GM20431 (cell line): ENCODE data around the gene PLEKHG2.

Experiments
- in situ Hi-C: fragments of 300-500 bp; cut with MseI, MboI; formaldehyde crosslinking; loops from one replicate; pipeline ENCODE4 v1.15.0; 2020; ENCODE audit warnings: low sequenced_read_pairs; ENCODE audit not compliant: unreplicated experiment

Gene PLEKHG2

DNA sequence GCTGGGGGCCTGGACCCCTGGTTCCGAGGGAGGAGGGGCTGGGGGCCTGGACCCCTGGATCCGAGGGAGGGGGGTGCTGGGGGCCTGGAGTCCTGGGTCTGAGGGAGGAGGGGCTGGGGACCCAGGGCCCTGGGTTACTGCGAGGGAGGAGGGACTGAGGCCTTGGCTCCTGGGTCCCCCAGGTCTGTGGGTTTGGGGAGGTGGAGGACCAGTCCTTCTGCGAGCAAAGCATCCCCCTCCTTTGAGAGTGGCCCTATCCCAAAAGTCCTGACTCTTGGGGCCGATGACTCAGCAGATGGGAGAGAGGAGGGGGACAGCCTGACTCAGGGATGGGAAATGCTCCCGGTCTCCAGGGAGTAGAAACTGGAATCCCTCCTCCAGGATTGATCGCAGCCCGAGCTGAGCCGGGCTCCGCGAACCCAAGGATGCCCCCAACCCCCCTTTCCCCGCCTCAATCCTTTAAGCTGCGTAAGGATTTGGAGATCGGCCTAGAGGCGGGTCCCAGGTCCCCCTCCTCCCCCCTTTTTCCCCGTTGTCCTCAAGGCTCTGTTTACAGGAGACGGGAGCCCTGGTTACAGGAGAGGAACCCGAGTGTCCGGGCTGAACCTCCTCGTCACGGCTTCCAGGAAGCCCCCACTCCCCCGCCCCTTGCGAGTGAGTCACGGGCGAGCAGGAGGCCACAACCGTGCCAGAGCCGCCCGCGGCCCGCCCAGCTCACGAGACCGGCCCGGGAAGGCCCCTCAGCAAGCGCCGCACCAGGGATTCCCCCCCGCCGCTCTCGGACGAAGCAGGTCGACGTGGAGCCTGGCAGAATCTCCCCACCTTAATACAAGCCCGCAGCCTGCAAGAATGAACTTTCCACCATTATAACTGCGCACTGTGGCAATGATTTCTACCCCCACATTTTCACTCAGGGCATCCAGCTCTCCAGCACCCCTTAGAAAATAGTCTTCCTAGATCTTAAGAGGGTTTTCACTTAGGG lies 8.8 kb upstream of the PLEKHG2 start:
- in situ Hi-C loops, result no loop called here

- in situ Hi-C loops, result no loop called here
Measured at GRCh38 chr19:39405261-39405957, 7.1 kb upstream of the PLEKHG2 start.

DNA sequence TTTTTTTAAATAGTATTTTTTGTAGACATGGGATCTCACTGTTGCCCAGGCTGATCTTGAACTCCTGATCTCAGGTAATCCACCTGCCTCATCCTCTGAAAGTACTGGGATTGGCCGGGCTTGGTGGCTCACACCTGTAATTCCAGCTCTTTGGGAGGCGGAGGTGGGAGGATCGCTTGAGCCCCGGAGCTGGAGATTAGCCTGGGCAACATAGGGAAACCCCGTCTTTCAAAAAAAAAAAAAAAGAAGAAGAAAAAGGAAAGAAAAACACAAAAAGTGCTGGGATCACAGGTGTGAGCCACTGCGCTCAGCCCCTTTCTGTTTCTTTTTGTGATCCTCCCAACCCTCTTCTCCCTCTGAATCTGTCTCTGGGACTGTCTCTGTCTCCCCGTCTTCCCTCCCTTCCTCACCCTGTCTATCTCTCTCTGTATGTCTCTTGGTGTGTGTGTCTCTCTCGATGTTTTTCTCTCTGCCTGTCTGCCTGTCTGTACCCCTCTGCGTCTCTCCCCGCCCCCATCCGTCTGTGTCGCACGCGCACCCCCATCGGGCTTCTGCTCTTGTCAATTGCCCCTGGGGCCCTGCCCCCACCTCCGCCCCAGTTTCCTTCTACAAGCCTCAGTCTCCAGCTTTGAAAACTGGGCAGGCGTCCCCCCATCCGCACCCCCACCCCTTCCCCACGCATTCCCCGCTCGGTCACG lies 6.4 kb upstream of the PLEKHG2 start:
- in situ Hi-C loops, result no loop called here

DNA sequence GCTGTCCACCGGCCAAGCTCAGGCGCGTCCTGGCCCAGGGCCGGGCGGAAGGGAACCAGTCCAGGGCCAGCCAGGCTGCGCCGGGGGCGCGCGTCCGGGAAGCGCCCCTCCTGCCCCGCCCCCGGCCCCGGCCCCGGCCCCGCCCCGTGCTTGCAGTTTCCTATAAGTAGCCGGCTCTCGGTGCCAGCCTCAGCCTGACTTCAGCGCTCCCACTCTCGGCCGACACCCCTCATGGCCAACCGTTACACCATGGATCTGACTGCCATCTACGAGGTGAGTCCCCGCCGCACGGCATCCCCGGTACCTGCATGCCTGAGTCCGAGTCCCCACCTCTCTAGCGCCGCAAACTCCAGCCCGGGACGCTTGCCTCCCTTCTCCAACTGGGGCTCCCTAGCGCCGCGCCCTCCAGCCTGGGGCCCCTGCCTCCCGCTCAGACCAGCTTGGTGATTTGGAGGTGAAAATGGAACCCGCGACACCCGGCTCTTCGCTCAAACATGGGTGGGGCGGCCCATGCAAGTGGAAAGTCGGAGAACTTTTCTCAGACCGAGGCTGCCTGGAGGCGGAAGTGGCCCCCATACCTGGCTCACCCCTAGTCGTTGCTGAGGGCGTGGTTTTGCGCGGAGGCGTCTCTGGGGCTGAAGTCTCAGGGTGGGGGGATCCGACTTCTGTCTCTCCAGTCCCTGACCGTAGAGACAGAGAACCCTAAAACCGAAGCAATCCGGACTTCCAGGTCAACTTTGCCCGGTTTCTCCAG lies 5.6 kb upstream of the PLEKHG2 start, which contains the start of gene ZFP36:
TSS of gene ZFP36 (plus strand) at position 192 of the 754 bp plus-strand sequence. CDS start at position 250, 58 bp downstream.
- in situ Hi-C loops, result no loop called here

DNA sequence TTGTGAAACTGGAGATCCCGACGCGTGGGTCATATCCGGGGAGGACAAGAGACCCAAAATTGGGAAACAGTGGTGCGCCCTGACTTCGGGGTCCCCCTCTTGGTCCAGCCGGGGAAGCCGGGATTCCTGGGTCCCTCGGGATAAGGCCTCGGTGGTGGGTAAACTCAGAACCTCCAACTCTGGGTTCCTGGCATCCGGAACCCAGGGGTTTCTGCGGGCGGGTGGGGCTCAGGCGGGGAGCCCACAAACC lies 5.1 kb upstream of the PLEKHG2 start:
- in situ Hi-C loops, result no loop called here

GRCh38 chr19:39407660-39408391 lies 4.6 kb upstream of the PLEKHG2 start:
- in situ Hi-C loops, result no loop called here

DNA sequence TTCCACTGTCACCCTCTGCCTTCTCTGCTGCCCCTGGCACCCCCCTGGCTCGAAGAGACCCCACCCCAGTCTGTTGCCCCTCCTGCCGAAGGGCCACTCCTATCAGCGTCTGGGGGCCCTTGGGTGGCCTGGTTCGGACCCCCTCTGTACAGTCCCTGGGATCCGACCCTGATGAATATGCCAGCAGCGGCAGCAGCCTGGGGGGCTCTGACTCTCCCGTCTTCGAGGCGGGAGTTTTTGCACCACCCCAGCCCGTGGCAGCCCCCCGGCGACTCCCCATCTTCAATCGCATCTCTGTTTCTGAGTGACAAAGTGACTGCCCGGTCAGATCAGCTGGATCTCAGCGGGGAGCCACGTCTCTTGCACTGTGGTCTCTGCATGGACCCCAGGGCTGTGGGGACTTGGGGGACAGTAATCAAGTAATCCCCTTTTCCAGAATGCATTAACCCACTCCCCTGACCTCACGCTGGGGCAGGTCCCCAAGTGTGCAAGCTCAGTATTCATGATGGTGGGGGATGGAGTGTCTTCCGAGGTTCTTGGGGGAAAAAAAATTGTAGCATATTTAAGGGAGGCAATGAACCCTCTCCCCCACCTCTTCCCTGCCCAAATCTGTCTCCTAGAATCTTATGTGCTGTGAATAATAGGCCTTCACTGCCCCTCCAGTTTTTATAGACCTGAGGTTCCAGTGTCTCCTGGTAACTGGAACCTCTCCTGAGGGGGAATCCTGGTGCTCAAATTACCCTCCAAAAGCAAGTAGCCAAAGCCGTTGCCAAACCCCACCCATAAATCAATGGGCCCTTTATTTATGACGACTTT lies 3.9 kb upstream of the PLEKHG2 start:
- in situ Hi-C loops, result no loop called here

DNA sequence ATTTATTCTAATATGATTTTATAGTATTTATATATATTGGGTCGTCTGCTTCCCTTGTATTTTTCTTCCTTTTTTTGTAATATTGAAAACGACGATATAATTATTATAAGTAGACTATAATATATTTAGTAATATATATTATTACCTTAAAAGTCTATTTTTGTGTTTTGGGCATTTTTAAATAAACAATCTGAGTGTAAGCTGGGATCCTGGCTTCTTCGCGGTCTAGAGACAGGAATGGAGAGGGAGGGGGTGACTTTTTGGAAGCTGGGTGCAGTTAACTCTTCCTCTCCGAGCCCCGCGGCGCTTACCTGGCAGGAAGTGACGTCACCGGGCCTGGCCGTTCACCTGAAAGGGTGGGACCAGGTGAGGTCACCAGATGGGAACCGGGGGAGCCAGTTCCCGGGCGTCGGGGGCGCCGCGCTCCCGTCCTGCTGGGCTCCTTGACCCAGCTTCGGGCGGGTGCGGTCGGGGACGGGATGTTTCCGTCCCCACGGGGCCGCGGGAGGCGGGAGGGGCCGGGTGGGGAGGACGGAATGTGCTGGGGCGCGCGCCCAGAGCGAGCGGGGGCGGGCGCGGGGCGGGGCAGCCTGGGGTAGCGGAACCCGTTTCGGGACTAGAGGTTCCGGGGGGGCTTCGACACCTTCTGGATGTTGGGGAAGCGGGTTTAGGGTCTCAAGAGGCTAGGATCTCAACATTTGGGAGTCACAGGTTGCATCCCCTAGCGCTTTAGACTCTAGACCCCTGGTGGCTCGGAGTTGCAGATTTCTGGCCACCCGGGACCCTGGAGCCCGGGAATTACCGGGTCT lies 3.1 kb upstream of the PLEKHG2 start:
- in situ Hi-C loops, result no loop called here

GRCh38 chr19:39410017-39410830 lies 2.2 kb upstream of the PLEKHG2 start:
- in situ Hi-C loops, result no loop called here

DNA sequence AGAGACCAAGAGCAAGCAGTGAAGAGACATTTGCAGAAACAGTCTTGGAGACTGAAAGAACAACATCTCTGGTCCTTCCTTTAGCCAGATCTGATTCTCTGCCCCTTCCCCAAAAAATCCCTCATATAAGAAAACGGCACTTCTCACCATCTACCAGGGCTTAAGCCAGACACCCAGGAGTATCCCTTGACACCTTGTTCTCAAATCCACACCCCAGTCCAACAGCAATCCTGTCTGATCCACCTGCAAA lies 1.7 kb upstream of the PLEKHG2 start:
- in situ Hi-C loops, result no loop called here

DNA sequence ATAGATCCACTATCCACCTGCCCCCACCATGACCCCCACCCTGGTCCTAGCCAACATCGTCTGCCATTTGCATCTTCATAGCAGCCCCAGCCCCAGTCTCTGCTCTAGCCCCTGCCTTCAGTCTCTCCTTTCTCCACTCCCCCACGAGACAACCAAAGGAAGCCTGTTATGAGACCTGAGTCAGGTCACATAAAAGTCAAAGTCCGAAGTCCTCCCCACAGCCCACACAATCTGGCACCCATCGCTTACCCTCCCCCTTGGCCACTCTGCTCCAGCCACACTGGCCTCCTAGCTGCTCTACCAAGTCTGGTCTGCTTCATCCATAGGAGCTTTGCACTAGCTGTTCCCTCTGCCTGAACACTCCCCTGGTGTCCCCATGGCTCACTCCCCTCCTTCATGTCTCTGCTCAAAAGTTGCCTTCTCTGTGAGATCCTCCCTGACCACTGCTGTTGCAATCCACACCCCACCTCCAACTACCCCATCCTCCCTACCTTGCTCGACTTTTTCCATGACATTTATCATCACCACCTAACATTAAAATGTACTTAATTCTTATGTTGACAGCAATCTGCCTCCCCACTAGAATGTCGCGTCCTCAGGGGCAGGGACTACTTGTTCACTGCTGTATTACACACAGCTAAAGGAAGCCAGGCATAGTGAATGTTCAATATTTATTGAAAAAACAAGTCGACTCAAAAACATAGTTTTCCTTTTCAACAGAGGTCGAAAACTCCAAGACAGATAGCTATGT lies 1.2 kb upstream of the PLEKHG2 start:
- in situ Hi-C loops, result no loop called here

- in situ Hi-C loops, result no loop called here
Measured at GRCh38 chr19:39411832-39412099, 703 bp upstream of the PLEKHG2 start.

DNA sequence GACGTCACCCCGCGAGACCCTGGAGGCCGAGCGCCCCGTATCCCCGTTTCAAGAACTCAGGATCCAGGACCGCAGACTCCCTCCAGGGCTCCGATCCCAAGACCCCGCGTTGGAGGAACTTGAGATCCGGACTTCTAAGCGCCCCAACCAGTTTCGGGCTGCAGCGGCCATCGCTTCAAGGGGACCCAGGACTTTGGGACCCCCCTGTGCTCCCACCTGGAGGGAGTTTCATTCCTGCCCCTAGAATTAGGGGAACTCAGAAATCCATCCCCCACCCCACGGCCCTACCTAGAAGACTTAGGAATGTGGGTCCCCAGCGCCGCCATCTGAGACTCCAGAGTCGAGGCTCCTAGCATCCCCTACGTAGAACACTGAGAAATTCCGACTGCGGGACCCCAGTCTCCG lies 400 bp downstream of the PLEKHG2 start:
- in situ Hi-C loops, result no loop called here

DNA sequence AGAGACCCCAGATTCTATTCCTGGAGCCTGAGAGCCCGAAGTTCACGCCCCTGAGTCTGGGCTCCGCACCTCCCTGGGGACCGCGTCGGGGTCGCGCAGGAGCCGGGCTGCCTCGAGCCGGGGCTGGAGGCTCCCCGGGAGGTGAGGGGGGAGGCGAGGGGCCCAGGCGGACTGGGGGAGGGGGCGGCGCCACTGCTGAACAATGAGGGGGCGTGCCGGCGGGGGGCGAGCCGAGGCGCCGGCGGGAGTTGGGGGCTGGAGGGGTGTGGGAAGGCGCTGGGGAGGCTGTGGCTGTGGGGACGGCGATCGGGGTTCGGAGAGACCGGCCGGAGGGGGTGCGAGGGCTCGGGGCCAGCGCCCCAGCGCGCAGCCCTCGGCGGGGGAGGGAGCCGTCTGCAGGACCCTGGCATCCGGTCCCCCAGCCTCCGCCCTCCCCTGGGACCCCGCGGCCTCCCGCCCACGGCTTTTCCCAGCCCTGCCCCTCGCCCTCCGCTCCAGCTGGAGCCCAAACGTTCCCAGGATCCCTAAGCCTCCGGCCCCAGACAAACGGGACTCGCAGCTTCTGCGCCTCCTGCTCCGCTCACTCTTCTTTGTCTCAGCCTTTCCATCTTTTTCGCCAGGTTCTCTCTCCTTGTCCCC lies 922 bp downstream of the PLEKHG2 start:
- in situ Hi-C loops, result no loop called here

GRCh38 chr19:39413911-39414608 lies 1.6 kb downstream of the PLEKHG2 start:
- in situ Hi-C loops, result no loop called here
